Activated naive CD4-positive, alpha-beta T cell treated with anti-CD3 and anti-CD28 coated beads, Interleukin-2, amount 50 U/mL, for 16 hours (primary cell): ENCODE measurements around the gene SLC37A1.
"Not testable (repeated sequence)": the region's sequence is repeated elsewhere in the genome, so short reads cannot be mapped to it uniquely, and the experiment has no call there.

ENCODE experiments used
- DNase-seq: peaks from one replicate; pipeline ENCODE4 v3.0.0-alpha.2; 2020

SLC37A1 gene

DNA sequence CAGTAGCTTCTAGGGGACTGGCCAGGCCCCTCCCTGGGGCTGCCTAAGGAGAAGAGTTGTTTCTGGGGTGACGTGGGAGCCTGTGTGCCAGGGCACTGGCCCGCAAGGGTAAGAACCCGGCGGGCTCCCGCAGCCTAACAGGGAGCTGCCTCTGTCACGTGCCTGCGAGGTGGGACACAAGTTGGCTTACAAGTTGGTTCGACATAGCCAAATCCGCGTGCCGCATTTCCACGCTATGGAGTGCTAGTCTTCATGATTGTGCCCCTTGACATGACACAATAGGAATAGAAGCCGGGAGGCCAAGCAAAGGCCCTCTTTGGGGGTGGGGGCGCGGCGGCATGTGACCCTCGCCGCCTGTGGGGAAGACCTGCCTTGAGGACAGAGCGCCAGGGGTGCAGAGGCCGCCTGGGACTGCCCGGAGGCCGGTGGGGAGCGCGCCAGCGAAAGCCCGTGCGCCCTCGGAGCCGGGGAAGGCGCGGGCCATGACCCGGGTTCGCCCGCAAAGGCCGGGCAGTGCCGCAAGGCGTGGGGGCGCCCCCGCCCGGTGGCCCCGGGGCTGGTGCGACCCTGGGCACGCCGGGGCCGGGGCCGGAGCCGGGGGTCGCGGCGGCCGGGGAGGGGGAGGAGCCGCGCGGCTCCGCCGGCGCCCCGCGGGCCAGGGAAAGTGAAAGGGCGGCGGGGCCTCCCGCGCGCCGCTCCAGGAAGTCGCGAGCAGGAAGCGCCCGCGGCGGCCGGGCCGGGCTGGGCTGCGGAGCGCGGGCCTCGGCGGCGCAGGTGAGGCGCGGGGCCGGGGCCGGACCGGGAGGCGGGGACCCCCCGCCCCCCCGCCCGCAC is at the start of gene SLC37A1:
Gene SLC37A1, plus strand, starts transcription at position 702 of the 834 bp plus-strand sequence. CDS start 4,603 bp downstream, outside the sequence.
- DNase-seq, result peak; percentile 53

DNA sequence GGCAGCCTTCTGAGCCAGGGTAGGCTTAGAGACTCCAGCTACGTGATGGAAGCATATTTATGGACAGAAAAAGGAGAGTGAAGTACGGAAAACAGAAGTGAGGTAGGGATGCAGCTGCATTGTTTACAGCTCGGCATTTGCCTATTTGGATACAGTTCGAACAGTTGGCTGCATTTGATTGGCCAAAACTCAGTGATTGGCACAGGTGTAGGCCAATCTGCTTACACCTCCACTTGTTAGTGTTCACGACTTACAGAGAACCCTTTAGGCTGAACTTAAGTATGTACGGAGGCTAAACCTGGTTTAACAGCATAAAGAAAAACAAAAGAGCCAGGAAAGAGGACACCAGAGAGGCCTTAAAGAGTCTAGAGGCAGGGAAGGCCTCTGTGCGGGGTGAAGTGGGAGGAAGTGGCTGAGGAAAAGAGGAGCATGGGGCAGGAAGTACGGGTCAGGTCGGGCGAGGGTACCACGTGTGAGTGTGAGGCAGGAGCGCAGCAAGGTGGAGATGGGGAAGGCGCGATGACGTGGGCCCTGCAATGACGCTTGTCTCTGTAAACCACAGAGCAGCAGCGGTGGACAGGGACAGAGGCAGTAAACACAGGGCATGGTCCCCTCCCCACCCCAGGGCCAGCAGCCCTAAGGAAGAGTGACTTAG is 49.7 kb upstream of the SLC37A1 start:
- peak; percentile 60 for DNase-seq

DNA sequence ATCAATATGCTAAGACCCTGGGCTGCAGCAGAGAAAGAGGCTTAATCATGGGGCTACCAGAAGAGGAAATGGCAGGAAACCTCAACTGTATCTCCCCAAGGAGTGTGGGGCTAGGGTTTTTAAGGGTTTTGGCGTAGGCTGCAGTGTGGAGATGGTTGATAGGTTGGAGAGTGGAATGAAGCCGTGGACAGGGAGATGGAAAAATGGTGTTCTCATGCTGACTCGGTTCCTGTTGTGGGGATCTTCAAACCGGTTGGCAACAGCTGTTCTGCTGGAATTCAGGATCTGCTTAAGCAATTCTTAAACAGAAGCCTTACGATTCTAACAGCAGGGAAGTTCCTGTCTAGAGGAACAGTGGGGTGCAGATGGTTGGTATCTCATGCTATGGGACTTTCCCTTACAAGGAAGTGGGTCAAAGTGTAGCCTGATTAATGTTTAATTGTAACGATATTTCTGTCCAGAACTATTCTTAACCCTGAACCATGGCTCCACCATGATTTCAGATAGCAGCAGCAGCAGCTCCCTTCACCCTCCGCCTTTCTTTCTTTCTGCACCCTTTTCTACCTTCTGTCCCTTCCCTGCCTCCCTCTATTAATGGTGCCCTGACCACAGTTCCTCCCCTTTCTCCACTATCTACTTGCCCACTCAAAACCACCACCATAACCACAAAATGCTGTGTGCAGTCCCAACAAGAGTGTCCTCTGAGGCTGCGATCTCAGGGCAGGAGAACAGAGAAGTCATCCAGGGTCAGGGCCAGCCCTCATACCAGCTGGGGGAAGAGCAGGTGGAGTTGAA is 48.4 kb upstream of the SLC37A1 start:
- DNase-seq, result no peak

DNA sequence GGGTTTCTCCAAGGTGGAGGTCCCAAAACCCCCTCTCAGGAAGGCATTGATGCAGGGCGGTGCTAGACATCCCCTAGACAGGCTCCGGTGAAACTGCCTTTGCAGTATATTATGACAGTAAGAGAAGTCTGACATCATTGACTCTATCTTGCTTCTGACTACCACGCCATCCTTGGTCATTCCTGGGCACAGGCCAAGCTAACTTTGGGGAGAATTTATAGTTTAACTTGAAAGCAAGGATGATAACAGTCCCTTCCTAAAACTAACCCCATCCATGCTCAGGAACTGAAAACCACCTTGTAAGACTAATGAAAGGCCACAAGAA is 47.9 kb upstream of the SLC37A1 start:
- no peak for DNase-seq

DNA sequence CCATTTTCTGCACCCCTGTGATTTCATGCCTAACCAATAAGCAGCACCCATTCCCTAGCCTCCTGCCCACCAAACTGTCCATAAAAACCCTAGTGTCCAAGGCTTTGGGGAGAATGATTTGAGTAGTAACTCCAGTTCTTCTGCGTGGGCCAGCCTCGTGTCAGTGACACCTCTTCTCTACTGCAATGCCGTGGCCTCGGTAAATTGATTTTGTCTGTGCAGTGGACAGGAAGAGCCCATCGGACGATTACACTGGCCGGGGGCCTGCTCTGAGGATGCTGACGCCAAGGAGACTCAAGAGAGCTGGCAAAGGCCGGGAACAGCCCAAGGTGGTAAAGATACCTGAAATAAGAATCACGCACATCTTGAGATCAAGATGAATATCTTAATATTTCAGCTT is 47.0 kb upstream of the SLC37A1 start:
- no peak for DNase-seq

DNA sequence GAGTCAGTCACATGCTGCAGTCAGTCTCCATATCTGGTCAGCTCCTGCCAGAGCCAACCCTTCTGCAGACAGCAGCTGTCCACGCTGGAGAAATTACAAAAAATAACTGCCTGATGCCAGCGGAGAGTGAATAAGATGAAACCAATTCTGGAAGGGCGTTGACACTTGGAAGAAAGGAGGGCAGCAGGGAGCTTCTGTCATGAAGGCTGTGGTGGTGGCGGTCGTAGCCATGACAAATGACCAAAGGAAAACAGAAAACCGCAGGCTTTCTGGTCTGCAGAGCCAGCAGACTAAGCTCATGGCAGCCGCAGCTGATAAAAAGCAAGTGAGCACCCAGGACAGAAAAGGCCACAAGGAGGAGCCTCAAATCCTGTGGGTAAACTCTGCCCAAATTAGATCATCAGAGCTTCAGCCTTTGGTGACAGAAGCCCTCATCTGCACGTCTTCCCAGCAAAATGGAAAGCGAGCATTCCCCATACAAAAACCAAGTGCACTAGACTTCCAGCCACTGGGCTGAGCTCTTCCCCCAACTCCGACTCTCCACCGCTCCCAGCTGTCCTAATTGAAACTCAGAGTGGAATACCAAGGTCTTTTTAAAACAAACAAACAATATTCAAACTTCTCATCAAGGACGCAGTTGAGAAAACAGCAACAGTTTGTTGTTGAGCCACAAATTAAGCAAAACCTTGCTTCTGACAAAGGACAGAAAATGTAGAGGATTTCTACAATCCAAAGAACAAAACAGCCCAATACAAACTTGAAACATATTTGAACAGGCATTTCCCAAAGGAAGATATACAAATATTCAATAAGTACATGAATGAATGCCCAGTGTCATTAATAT is 46.3 kb upstream of the SLC37A1 start:
- no peak for DNase-seq

DNA sequence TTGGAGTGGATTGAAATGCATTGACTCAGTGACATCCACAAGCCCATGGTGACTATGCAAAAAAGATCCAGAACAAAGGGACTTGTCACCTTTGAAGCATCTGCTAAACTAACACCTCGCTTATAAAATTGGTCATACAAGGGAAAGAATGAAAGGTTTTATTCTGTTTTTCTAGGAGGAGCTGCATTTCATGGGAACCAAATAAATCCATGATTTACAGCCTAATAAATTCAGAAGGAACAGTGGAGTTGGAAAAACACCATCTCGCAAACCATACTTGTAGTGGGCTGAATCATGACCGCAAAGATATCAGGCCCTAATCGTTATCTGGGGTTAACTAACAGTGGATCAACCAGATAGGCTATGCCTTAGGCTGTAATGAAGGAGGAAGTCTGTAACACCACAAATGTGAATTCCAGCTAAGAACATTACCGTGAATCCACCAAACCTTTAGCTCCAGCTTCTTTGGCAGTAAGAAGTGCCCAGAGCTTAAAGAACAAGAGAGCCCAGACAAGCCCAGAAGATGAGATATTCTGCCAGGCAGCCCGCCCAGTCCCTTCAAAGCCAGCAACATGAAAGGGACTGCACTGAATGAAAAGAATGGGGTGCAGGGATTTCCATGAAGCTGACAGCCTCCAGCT is 45.0 kb upstream of the SLC37A1 start:
- DNase-seq, result no peak

DNA sequence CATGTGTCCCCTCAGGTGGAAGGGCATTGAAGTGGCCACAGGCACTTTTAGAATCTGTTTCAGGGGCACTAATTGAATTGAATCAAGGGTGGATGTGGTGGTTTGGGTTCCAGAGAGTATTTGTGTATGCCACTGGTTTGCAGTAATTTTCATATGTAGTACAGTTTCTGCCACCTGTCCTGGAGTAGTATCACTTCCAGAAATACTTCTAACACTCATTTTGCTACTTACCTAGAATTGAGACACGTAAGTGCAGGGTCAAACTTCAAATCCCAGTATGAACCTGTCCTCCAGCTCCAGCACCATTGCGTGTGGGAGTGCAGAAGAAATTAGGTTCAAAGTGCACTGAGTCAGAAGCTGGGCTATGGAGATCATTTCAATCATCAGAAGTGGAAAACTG is 44.4 kb upstream of the SLC37A1 start:
- DNase-seq, result no peak

DNA sequence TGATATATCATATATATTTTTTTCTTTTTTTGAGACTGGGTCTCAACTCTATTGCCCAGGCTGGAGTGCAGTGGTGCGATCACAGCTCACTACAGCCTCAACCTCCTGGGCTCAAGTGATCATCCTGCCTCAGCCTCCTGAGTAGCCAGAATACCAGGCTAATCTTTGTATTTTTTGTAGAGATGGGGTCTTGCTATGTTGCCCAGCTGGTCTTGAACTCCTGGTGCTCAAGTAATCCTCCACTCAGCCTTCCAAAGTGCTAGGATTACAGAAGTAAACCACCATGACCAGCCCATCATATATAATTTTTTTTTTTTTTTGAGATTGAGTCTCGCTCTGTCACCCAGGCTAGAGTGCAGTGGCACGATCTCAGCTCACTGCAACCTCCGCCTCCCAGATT is 43.9 kb upstream of the SLC37A1 start:
- DNase-seq, result not testable (repeated sequence)

DNA sequence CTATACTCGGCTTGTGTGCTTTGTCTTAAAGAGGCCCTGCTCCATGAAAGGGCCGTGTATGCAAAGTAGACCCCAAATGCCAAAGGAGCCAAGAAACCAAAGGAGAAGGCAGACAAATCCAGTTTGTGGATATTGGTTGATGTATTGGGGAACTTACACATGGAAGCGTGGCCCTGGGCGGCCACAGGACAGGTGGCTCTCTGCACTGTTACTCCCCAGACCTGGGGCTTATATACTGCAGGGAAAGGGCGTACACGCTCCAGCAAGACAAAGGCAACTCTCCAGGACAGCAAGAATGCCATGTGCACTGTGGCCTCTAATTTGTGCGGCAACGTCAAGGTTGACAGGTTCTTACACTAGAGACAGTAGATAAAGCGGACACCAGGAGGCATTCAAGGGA is 42.4 kb upstream of the SLC37A1 start:
- no peak for DNase-seq

DNA sequence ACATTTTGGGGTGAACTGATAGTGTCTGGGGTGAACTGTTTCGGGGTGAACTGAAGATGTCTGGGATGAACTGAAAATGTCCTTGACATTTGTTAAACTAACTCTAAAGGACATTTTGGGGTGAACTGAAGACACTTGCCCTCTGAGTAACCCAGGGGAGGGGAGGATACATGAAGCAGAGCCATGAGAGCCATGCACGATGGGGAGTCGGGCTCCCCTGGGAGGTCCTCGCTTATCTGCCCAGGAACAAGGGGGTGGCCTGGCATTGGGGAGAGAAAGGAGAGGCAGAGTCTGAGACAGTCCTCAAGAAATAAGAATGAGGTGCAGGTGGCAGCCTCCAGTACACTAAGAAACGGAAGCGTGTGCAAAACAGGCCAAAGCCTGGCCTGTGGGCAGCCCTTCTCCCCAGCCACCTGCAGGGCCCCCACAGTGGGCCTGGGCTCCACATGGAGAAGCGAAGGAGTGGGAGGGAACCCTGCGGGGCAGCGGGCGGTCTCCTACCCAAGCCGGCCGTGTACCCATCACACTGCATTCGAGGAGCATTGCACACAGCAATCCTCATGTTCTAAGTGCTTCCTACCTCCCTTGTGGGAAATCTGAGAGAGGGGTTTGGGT is 41.8 kb upstream of the SLC37A1 start:
- DNase-seq, result no peak

DNA sequence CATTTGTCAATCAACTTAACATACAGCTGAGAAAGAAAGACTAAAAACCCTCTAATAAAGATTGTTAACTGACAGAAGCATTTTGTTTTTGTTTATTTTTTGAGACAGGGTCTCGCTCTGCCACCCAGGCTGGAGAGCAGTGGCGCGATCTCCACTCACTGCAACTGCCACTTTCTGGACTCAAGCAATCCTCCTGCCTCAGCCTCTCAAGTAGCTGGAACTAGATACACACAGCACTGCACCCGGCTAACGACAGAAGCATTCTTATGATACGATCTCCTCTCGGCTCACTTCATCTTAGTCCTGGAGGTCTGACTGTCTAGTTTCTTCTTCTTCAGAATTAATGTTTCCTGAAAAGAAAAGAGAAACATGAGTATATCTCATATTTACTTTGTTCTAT is 41.1 kb upstream of the SLC37A1 start:
- no peak for DNase-seq

DNA sequence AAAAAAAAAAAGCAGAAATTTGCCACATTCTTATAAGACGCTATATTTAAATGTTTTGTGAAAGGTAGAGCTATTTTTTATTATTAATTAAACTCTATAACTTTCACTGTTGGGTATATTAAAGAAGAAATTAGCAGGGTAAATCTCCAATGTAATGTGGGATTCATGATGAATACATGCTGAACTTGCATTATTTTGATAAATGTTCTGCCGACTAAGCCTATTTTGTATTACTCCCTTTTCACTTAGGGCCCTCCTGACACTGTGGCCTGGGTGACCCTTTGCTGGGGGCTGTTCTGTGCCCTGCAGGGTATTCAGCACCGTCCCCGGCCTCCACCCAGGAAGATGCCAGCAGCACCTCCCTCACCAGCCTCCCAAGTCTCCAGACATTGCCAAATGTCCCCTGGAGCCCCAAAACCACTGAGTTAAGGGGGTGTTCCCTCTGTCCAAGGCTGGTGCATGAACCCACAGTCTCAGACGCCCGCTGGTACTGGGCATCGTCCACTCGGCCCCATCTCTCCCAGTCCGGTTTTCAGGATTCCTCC is 40.1 kb upstream of the SLC37A1 start:
- no peak for DNase-seq

DNA sequence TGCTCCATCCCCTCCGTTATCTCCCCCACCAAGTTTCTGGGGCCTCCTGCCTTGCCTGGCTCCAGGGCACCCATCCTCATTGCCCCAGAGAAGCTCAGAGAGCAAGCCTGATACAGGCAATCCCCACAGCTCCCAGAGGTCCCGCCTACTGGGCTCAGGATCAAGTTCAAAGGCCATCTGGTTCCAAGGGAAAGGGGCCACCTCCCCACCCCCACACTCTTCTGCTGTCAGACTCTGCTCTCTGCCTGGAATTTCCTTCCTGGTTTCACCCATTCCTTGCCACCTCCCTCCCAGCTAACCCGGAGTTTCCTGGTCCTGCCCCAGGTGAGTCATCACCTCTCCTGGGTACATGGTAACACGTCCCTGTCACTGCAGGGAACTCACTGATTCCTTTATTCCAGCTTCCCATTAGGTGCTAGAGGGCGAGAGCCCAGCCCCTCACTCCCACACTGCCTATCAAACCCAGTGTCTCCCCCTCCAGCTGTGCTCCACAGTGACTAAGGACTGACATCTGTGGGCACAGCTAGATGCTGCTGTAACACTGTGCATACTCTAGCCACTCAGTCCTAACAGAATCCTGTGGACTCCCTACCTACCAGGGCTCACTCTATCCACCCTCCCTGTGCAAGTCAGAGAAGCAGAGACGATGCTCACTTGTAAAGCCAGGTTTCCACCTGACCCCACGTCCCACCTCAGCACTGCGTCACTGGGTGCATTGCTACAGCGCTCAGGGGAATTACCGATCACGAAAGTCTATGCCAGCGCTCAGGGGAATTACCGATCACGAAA is 39.4 kb upstream of the SLC37A1 start:
- DNase-seq, result no peak

DNA sequence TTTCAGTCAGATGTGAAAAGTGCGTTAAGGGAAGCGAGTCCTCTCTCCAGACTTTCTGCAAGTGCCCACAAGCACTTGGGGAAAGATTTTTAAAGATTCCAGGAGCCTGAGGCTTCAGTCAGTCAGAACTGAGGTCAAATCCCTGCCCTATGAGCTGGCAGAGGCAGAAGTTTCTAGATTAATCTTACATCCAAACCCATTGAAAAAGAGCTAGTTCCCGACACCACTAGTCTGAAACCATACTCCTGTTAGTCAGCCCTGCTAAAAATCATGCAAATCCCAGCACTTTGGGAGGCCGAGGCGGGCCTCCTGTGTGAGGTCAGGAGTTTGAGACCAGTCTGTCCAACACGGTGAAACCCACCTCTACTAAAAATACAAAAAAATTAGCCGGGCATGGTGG is 38.6 kb upstream of the SLC37A1 start:
- no peak for DNase-seq

DNA sequence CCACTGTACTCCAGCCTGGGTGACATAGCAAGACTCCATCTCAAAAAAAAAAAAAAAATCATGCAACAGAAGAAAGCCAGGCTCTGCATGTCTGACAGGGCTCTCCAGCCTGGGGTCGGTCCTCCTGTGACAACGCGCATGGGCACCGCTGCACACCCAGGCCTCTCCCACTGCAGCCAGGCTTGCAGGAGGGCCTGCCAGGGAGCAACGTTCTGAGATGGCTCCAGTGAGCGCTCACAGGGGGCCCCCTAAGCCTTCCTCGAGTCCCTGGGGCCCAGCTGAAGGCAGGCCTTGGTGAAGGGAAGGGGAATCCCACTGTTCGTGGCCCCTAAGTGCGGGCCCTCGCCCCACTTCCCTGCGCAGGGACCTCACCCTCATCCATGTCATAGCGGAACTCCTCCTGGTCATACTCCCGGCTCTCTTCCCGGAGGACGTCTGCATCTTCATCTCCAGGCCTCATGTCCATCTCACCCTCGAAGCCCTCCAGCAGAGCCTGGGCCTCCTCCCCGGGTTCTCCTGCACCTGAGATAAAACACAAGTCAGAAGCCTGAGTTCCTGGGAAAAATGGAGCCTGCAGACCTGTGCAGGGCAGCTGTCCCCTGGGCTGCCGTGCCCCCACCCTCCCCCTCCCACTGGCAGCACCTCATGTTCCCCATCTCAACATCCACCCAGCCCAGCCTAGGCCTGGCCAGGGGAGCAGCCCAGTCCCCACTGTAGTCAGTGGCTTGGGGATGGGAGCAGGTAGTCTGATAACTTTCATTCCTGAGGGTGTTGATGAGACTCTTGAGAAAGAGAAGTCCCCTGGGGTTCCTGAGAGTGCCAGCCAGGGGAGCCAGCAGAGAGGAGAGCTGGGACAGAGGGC is 37.9 kb upstream of the SLC37A1 start:
- no peak for DNase-seq

DNA sequence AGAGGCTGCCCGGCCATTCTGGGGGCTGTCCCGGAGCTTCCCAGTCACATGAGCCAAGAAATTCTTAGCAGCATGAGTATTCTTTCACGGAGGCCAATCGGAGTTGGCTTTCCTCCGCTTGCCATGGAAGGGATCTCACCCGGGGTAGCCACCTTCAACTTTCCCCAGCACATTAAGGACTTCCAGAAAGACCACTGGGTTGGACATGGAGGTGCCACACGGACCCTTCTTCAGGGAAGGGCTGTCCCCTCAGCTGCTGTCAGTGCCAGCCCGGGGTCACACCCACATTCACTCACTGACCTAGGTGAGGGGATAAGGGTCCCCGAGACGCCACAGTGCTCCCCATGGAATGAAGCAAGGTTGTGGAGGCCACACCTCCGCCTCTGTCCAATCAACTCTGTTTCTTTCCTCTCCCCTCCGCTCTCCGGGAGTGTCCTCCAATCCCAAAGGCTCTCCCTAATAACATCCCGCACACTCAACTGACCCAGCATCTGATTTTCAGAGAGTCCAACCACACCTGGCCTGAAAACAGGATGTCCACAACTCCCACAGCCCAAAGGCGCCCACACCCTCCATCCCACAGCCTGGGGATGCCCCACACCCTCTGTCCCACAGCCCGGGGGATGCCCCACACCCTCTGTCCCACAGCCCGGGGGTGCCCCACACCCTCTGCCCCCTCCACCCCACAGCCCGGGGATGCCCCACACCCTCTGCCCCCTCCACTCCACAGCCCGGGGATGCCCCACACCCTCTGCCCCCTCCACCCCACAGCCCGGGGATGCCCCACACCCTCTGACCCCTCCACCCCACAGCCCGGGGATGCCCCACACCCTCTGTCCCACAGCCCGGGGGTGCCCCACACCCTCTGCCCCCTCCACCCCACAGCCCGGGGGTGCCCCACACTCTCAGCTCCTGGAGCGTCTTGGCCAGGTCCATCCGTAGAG is 37.0 kb upstream of the SLC37A1 start:
- no peak for DNase-seq

DNA sequence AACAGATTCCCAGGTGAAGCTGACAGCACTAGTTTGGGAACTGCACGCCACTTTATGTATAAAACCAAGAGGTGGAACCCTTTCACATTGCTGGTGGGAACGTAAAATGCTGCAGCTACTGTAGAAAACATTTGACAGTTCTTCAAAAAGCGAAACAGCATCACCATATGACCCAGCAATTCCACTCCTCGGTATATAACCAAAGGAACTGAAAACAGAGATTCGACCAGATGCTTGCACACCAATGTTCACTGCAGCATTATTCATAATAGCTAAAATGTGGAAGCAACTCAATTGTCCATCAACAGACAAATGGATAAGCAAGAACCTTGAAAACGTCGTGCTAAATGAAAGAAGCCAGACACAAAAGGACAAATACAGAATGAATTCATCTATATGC is 35.1 kb upstream of the SLC37A1 start:
- no peak for DNase-seq

DNA sequence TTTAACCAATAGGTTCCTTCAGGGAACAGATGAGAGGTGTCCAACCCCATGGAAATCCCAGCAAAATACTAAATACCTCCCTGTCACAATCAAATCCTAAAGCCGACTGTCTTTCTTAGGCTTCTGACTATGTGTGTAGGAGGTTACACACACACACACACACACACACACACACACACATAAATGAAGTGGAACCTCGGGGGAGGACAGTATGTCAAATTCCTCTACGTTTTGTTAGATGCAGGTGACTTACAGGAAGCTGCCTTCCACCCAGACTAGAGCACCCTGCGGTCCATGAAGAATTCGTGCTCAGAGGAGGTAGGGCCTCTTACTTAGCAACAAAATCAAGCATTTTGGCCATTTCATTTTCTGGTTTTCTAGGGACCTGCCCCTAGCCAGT is 34.1 kb upstream of the SLC37A1 start:
- DNase-seq, result no peak
